ENCODE results near the gene TMPRSS4. TPM values are rescaled to one million over a fixed set of nuclear protein-coding genes. Genes with fewer than 3 reads are reported as not detected.

The TMPRSS4 gene
- total and polyA plus RNA-seq, 4 donors = 0.08 to 0.33 (median 0.24) TPM; not detected in 1

DNA sequence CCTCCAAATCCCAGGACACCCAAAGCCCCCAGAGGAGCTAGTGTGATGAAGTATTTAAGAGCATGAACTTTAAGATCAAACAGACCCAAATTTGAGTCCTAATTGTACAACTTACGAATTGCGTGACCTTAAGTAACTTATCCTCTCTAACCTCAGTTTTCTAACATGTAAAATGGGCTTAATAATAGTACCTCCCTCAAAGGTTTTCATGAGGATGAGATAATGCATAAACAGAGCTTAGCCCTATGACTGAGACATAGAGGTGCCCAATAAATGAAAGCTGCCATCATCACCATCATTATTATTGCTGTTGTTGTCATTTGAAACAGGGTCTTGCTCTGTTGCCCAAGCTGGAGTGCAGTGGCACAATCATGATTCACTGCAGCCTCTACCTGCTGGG is 90.4 kb downstream of the TMPRSS4 start:
- H3K27me3 ChIP-seq (ENCODE audit: control insufficient read depth in 4 of 4, insufficient read depth in 4 of 4, low read length in 3 of 4) = no peaks in the 10 kb centered on the region
- 83% methylated on average over 2 of the region's 2 CpGs for WGBS

GRCh38 chr11:118167906-118168305 is 91.0 kb downstream of the TMPRSS4 start:
- DNase-seq (ENCODE audit: low spot score) = no peak
- Histone ChIP-seq H3K27ac (ENCODE audit: low read depth in 1 of 2, low read length in 2 of 2) (no peak overlapping the region), H3K9ac (ENCODE audit: low read depth in 1 of 2, low read length in 2 of 2) (no peak overlapping the region), H3K4me1 (ENCODE audit: control insufficient read depth in 4 of 4, insufficient read depth in 4 of 4, low read length in 3 of 4) (peaks cover 0 to 3% (median 0%) of the 10 kb centered on the region in 4 donors), H3K27me3 (ENCODE audit: control insufficient read depth in 4 of 4, insufficient read depth in 4 of 4, low read length in 3 of 4) (no peaks in the 10 kb centered on the region), H3K36me3 (ENCODE audit: control insufficient read depth in 4 of 4, insufficient read depth in 3 of 4, low read depth in 1 of 4, low read length in 3 of 4) (no peaks in the 10 kb centered on the region), H3K4me3 (ENCODE audit: low read depth in 1 of 3, low read length in 3 of 3) (no peak overlapping the region), H3K9me3 (ENCODE audit: control insufficient read depth in 4 of 4, low read length in 3 of 4) (no peaks in the 10 kb centered on the region)
- TF ChIP-seq ATF3 (IDR thresholded peaks at IDR 0.05) = no peak
- no peak for TF ChIP-seq HNF4G (IDR thresholded peaks at IDR 0.05)
- 84% methylated on average over 12 of the region's 12 CpGs for WGBS

More for the DNA sequence above, 90.4 kb downstream of the TMPRSS4 start:
- Histone ChIP-seq H3K36me3 (ENCODE audit: control insufficient read depth in 4 of 4, insufficient read depth in 3 of 4, low read depth in 1 of 4, low read length in 3 of 4) (no peaks in the 10 kb centered on the region), H3K9me3 (ENCODE audit: control insufficient read depth in 4 of 4, low read length in 3 of 4) (no peaks in the 10 kb centered on the region), H3K4me1 (ENCODE audit: control insufficient read depth in 4 of 4, insufficient read depth in 4 of 4, low read length in 3 of 4) (peaks cover 0 to 3% (median 0%) of the 10 kb centered on the region in 4 donors), H3K27ac (ENCODE audit: low read depth in 1 of 2, low read length in 2 of 2) (no peak overlapping the region), H3K4me3 (ENCODE audit: low read depth in 1 of 3, low read length in 3 of 3) (no peak overlapping the region), H3K9ac (ENCODE audit: low read depth in 1 of 2, low read length in 2 of 2) (no peak overlapping the region)
- no peak for DNase-seq (ENCODE audit: low spot score)
- no peak for TF ChIP-seq ATF3 (IDR thresholded peaks at IDR 0.05)
- TF ChIP-seq, protein P1, sequence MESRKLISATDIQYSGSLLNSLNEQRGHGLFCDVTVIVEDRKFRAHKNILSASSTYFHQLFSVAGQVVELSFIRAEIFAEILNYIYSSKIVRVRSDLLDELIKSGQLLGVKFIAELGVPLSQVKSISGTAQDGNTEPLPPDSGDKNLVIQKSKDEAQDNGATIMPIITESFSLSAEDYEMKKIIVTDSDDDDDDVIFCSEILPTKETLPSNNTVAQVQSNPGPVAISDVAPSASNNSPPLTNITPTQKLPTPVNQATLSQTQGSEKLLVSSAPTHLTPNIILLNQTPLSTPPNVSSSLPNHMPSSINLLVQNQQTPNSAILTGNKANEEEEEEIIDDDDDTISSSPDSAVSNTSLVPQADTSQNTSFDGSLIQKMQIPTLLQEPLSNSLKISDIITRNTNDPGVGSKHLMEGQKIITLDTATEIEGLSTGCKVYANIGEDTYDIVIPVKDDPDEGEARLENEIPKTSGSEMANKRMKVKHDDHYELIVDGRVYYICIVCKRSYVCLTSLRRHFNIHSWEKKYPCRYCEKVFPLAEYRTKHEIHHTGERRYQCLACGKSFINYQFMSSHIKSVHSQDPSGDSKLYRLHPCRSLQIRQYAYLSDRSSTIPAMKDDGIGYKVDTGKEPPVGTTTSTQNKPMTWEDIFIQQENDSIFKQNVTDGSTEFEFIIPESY (IDR thresholded peaks at IDR 0.05) = no peak

DNA sequence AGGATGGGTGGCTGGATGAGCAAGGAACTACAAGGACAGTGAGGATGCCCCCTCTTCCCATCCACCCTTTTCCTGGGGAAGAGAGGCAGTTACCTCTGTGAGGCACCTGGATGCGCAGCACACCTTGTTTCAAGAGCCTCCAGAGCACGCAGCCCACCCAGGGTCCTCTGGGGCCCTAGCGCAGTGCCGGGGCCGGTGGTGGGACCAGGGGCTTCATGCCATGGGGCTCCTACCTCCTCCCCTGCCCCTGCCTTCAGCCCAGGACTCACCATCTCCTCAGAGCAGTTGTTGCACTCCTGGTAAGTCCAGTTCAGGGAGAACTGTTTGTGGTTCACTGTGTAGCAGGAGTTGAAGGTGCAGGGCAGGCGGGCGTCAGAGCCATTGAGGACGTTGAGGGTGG is 91.4 kb downstream of the TMPRSS4 start:
- H3K27me3 ChIP-seq (ENCODE audit: control insufficient read depth in 4 of 4, insufficient read depth in 4 of 4, low read length in 3 of 4) = no peaks in the 10 kb centered on the region
- no peaks in the 10 kb centered on the region for H3K36me3 ChIP-seq (ENCODE audit: control insufficient read depth in 4 of 4, insufficient read depth in 3 of 4, low read depth in 1 of 4, low read length in 3 of 4)
- DNase-seq (ENCODE audit: low spot score) = no peak
- H3K9me3 ChIP-seq (ENCODE audit: control insufficient read depth in 4 of 4, low read length in 3 of 4) = no peaks in the 10 kb centered on the region
- H3K4me3 ChIP-seq (ENCODE audit: low read depth in 1 of 3, low read length in 3 of 3) = no peak overlapping the region
- 79% methylated on average over 8 of the region's 8 CpGs for WGBS
- no peak overlapping the region for H3K9ac ChIP-seq (ENCODE audit: low read depth in 1 of 2, low read length in 2 of 2)
- TF ChIP-seq, protein P2, sequence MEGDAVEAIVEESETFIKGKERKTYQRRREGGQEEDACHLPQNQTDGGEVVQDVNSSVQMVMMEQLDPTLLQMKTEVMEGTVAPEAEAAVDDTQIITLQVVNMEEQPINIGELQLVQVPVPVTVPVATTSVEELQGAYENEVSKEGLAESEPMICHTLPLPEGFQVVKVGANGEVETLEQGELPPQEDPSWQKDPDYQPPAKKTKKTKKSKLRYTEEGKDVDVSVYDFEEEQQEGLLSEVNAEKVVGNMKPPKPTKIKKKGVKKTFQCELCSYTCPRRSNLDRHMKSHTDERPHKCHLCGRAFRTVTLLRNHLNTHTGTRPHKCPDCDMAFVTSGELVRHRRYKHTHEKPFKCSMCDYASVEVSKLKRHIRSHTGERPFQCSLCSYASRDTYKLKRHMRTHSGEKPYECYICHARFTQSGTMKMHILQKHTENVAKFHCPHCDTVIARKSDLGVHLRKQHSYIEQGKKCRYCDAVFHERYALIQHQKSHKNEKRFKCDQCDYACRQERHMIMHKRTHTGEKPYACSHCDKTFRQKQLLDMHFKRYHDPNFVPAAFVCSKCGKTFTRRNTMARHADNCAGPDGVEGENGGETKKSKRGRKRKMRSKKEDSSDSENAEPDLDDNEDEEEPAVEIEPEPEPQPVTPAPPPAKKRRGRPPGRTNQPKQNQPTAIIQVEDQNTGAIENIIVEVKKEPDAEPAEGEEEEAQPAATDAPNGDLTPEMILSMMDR (IDR thresholded peaks at IDR 0.05; ENCODE audit: low read depth, low read length, missing input control) = no peak
- no peak for TF ChIP-seq TAF1 (conservative IDR thresholded peaks at IDR 0.05)
- TF ChIP-seq HNF4A (conservative IDR thresholded peaks at IDR 0.05) = no peak
- TF ChIP-seq, protein P3, sequence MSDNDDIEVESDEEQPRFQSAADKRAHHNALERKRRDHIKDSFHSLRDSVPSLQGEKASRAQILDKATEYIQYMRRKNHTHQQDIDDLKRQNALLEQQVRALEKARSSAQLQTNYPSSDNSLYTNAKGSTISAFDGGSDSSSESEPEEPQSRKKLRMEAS (IDR thresholded peaks at IDR 0.05) = no peak
- TF ChIP-seq RXRA (IDR thresholded peaks at IDR 0.05) = no peak
- no peak for TF ChIP-seq REST (IDR thresholded peaks at IDR 0.05)
- peaks cover 0 to 3% (median 0%) of the 10 kb centered on the region in 4 donors for H3K4me1 ChIP-seq (ENCODE audit: control insufficient read depth in 4 of 4, insufficient read depth in 4 of 4, low read length in 3 of 4)
- H3K27ac ChIP-seq (ENCODE audit: low read depth in 1 of 2, low read length in 2 of 2) = no peak overlapping the region
